GM12878 (cell line): ENCODE data around the gene WDR77. TPM values are rescaled to one million over a fixed set of nuclear protein-coding genes. Genes with fewer than 3 reads are reported as not detected.

ENCODE experiments used
- ATAC-seq: fragments of 200-7000 bp; cut with Tn5 transposase; 3 replicates; pipeline ENCODE4 v1.9.1; 2020; ENCODE audit warnings: mild to moderate bottlenecking, moderate library complexity
- BruUV-seq: library from RNA; stranded (reverse); fragments of 400-500 nt; replicated peaks from 2 replicates; lab custom pipeline; 2021; lab: Mats Ljungman, UMichigan
- CTCF ChIA-PET: fragments of 300-600 bp; sonication (Branson Sonifier 250); formaldehyde crosslinking; extraction: SDS; loops from one replicate; lab custom pipeline; 2021; ENCODE audit warnings: inconsistent platforms; lab: Yijun Ruan, JAX
- POLR2A ChIA-PET: fragments of 350-600 bp; formaldehyde crosslinking; extraction: SDS; loops from one replicate; lab custom pipeline; 2021; ENCODE audit warnings: inconsistent platforms; lab: Charles Lee
- RAD21 ChIA-PET: fragments of 300-600 bp; sonication (Branson Sonifier 250); formaldehyde crosslinking; loops from one replicate; lab custom pipeline; 2023; ENCODE audit warnings: antibody characterized with exemption; ENCODE audit not compliant: unreplicated experiment; lab: Charles Lee
- SMC1A ChIA-PET: fragments of 300-600 bp; sonication (Branson Sonifier 250); formaldehyde crosslinking; loops from one replicate; lab custom pipeline; 2023; ENCODE audit not compliant: unreplicated experiment, uncharacterized antibody; lab: Charles Lee
- DNase-seq: peaks from one replicate; pipeline ENCODE4 v3.0.0-alpha.2; 2011; ENCODE audit warnings: low read depth, low spot score
- FAIRE-seq: peaks from 3 replicates; lab custom pipeline; 2011; peaks lifted over from hg19 to GRCh38; lab: Jason Lieb, UNC
- H2AFZ ChIP-seq: 2 replicates; pipeline ENCODE4 v1.6.0; 2011; ENCODE audit warnings: low read depth, low read length, control low read depth; ENCODE audit not compliant: control insufficient read depth
- H3K27ac ChIP-seq: 2 replicates; pipeline ENCODE4 v1.5.1; 2011; ENCODE audit warnings: control low read depth; ENCODE audit not compliant: control insufficient read depth, insufficient read depth
- H3K27me3 ChIP-seq, 2 experiments: replicated peaks in 1 of 2; 2 replicates each; pipeline versions ENCODE4 v1.6.0 to v1.6.1; 2011; ENCODE audit warnings: low read length in 1 of 2; ENCODE audit not compliant: control insufficient read depth in 2 of 2, insufficient read depth in 2 of 2
- H3K36me3 ChIP-seq, 2 experiments: 2 replicates each; pipeline ENCODE4 v1.5.1; 2011; ENCODE audit warnings: low read length in 1 of 2; ENCODE audit not compliant: control insufficient read depth in 2 of 2, insufficient read depth in 2 of 2
- H3K4me1 ChIP-seq: 2 replicates; pipeline ENCODE4 v1.6.1; 2011; ENCODE audit warnings: mild to moderate bottlenecking, low read length, moderate library complexity, mixed read lengths; ENCODE audit not compliant: control insufficient read depth, insufficient read depth
- H3K4me2 ChIP-seq: 2 replicates; pipeline ENCODE4 v1.6.0; 2011; ENCODE audit warnings: control low read depth; ENCODE audit not compliant: control insufficient read depth, insufficient read depth
- H3K4me3 ChIP-seq: fragments of 200-600 bp; sonication (generic); 2 replicates; pipeline ENCODE4 v1.5.1; 2016
- H3K79me2 ChIP-seq: 2 replicates; pipeline ENCODE4 v1.6.0; 2011; ENCODE audit warnings: low read length; ENCODE audit not compliant: control insufficient read depth, insufficient read depth
- H3K9ac ChIP-seq: 2 replicates; pipeline ENCODE4 v1.8.0; 2011; ENCODE audit warnings: low read length, control low read depth, mixed read lengths; ENCODE audit not compliant: control insufficient read depth, insufficient read depth
- H3K9me3 ChIP-seq: replicated peaks from 3 replicates; pipeline ENCODE4 v1.5.1; 2011; ENCODE audit warnings: mild to moderate bottlenecking, low read length; ENCODE audit not compliant: control insufficient read depth, insufficient read depth
- H4K20me1 ChIP-seq: 2 replicates; pipeline ENCODE4 v1.6.0; 2011; ENCODE audit not compliant: control insufficient read depth, insufficient read depth
- ATF2 ChIP-seq: IDR thresholded peaks from 2 replicates; pipeline ENCODE4 v1.6.1; 2012; ENCODE audit warnings: low read length, inconsistent platforms
- CTCF ChIP-seq, 3 experiments: IDR thresholded peaks in 2 of 3; conservative IDR thresholded peaks in 1 of 3; 2 replicates each; pipeline ENCODE4 v1.5.1; 2011; ENCODE audit warnings: low read depth in 3 of 3, low read length in 3 of 3, mild to moderate bottlenecking in 3 of 3, control low read depth in 2 of 3, moderate library complexity in 2 of 3, inconsistent platforms in 1 of 3, mixed read lengths in 1 of 3; ENCODE audit not compliant: control insufficient read depth in 2 of 3, insufficient read depth in 1 of 3; ENCODE audit errors: extremely low read depth in 1 of 3
- DPF2 ChIP-seq: fragments of 450-650 bp; IDR thresholded peaks from 2 replicates; pipeline ENCODE4 v1.6.1; 2017; ENCODE audit warnings: mild to moderate bottlenecking
- HCFC1 ChIP-seq: fragments of 150-350 bp; IDR thresholded peaks from 2 replicates; pipeline ENCODE4 v1.6.1; 2014; ENCODE audit warnings: low read length
- MEF2B ChIP-seq: fragments of 450-650 bp; IDR thresholded peaks from 2 replicates; pipeline ENCODE4 v1.6.1; 2018; ENCODE audit warnings: mild to moderate bottlenecking, moderate library complexity; ENCODE audit not compliant: partially characterized antibody, poor library complexity, severe bottlenecking
- MXI1 ChIP-seq: fragments of 150-350 bp; IDR thresholded peaks from 2 replicates; pipeline ENCODE4 v1.6.1; 2011; ENCODE audit warnings: low read depth, mild to moderate bottlenecking, inconsistent platforms, low read length, improper control_type of control experiment
- NFIC ChIP-seq: IDR thresholded peaks from 2 replicates; pipeline ENCODE4 v1.6.1; 2012; ENCODE audit warnings: low read depth, mild to moderate bottlenecking, inconsistent platforms, low read length, moderate library complexity
- ZNF687 ChIP-seq: fragments of 450-650 bp; IDR thresholded peaks from 2 replicates; pipeline ENCODE4 v1.6.1; 2017; ENCODE audit warnings: mild to moderate bottlenecking, moderate library complexity
- WGBS: methylation state at CpG from one replicate; pipeline ENCODE4 v1.1.6; 2016; ENCODE audit warnings: low lambda C conversion rate; ENCODE audit not compliant: insufficient replicate concordance, insufficient coverage; ENCODE audit errors: missing lambda C conversion rate; 5-methylcytosine and 5-hydroxymethylcytosine counted together
- in situ Hi-C: fragments of 300-500 bp; cut with MboI; formaldehyde crosslinking; loops from 9 replicates; pipeline ENCODE4 v1.14.3; 2018; ENCODE audit warnings: mixed read lengths
- intact Hi-C: fragments of 100-400 bp; cut with micrococcal nuclease; formaldehyde crosslinking; loops from one replicate; pipeline ENCODE4 v1.14.2; 2022; ENCODE audit not compliant: unreplicated experiment
- polyA plus RNA-seq, 11 experiments: library from polyadenylated mRNA; depleted of rRNA in 4 of 11; unstranded in 6 of 11; stranded (reverse) in 5 of 11; fragments of >200 nt; fragmentation: Nextera tagmentation in 4 of 11; fragmentation: Illumina TruSeq in 1 of 11; extraction: Ambion mirVana in 4 of 11; extraction: Trizol in 1 of 11; gene quantifications; 1 replicate in 1 of 11; 2 replicates in 10 of 11; pipeline versions ENCODE4 v1.2.1 to v1.2.3, GENCODE V29; 2011 to 2016; ENCODE audit warnings: inconsistent platforms in 2 of 11, missing spikeins in 2 of 11, low read depth in 1 of 11
- total RNA-seq, 4 experiments: library from RNA; depleted of rRNA in 3 of 4; stranded (reverse); fragments of >200 nt in 3 of 4; fragmentation: Illumina TruSeq in 1 of 4; extraction: Trizol in 1 of 4; gene quantifications; 2 replicates each; pipeline versions ENCODE4 v1.2.1 to v1.2.3, GENCODE V29; 2013 to 2021

The WDR77 gene
- total and polyA plus RNA-seq, 10 of the 15 experiments (the other 5 are each of a cell fraction or from before 2014, with no cell fraction given) = 12.7 to 167 (median 67.1) TPM

- ATAC-seq (no peak), DNase-seq (no peak), FAIRE-seq (no peak)
- BruUV-seq = no TSS peak
- intact Hi-C loops (loop anchor here (10.0 kb wide), 1 partner anchor 59 kb away; the partner anchor contains the start of gene C1orf162), in situ Hi-C loops (no loop called here)
- no peak overlapping the region for H3K4me2 ChIP-seq
- no peaks in the 10 kb centered on the region for H3K36me3 ChIP-seq
- H3K4me1 ChIP-seq = no peaks in the 10 kb centered on the region
- 52% methylated on average over 3 of the region's 3 CpGs for WGBS
- RAD21 ChIA-PET = no interaction called here
- POLR2A ChIA-PET = no interaction called here
- H4K20me1 ChIP-seq = no peaks in the 10 kb centered on the region
- H3K4me3 ChIP-seq = no peak overlapping the region
- SMC1A ChIA-PET = interaction anchor here (0.9 to 1.6 kb wide), 4 partner anchors 9 to 157 kb away, joined by 3 to 9 read pairs (median 4); no protein-coding TSS in a partner anchor
- H3K27me3 ChIP-seq = no peaks in the 10 kb centered on the region
- no peak overlapping the region for H3K9ac ChIP-seq
- H2AFZ ChIP-seq = no peak overlapping the region
- CTCF ChIA-PET = interaction anchor here (0.8 to 1.1 kb wide), 2 partner anchors 352 to 385 kb away, joined by 3 read pairs; no protein-coding TSS in a partner anchor
- H3K79me2 ChIP-seq = no peaks in the 10 kb centered on the region
- H3K9me3 ChIP-seq = no peaks in the 10 kb centered on the region
- no peak overlapping the region for H3K27ac ChIP-seq
- no peak for TF ChIP-seq HCFC1
Observed at GRCh38 chr1:111415461-111415860, 33.6 kb downstream of the WDR77 start.

GRCh38 chr1:111414756-111415155 is 34.3 kb downstream of the WDR77 start:
- CTCF ChIA-PET = no interaction called here
- no peak for TF ChIP-seq NFIC
- TF ChIP-seq MXI1 = no peak
- no peak for TF ChIP-seq ATF2
- TF ChIP-seq ZNF687 = no peak
- TF ChIP-seq DPF2 = no peak
- TF ChIP-seq MEF2B = no peak
- TF ChIP-seq CTCF (IDR thresholded peaks at IDR 0.05 in 2 of 3, conservative IDR thresholded peaks at IDR 0.05 in 1 of 3; ENCODE audit: control insufficient read depth in 2 of 3, extremely low read depth in 1 of 3, insufficient read depth in 1 of 3, low read depth in 3 of 3, low read length in 3 of 3) = no peak

More at GRCh38 chr1:111414756-111415155, 34.3 kb downstream of the WDR77 start:
- H3K4me1 ChIP-seq = no peaks in the 10 kb centered on the region
- ChIA-PET SMC1A (interaction anchor here (1.6 to 2.3 kb wide), 2 partner anchors 9 to 14 kb away, joined by 6 to 7 read pairs; no protein-coding TSS in a partner anchor), POLR2A (no interaction called here), RAD21 (no interaction called here)
- H3K4me2 ChIP-seq = no peak overlapping the region
- no peaks in the 10 kb centered on the region for H4K20me1 ChIP-seq
- FAIRE-seq (no peak), ATAC-seq (no peak), DNase-seq (no peak)
- no peak overlapping the region for H3K9ac ChIP-seq
- intact Hi-C loops (loop anchor here (10.0 kb wide), 1 partner anchor 60 kb away; the partner anchor contains the start of gene C1orf162), in situ Hi-C loops (no loop called here)
- WGBS = 45% methylated on average over 2 of the region's 2 CpGs
- H3K4me3 ChIP-seq = no peak overlapping the region
- H3K36me3 ChIP-seq = no peaks in the 10 kb centered on the region
- no peaks in the 10 kb centered on the region for H3K27me3 ChIP-seq
- H2AFZ ChIP-seq = no peak overlapping the region
- no peak overlapping the region for H3K27ac ChIP-seq
- no peaks in the 10 kb centered on the region for H3K79me2 ChIP-seq
- H3K9me3 ChIP-seq = no peaks in the 10 kb centered on the region
- no TSS peak for BruUV-seq
